WTC11 (cell line): Measurements from ENCODE around the gene RAB3A.

ENCODE experiments used
- CTCF ChIP-seq: fragments of 200-600 bp; IDR thresholded peaks from 2 replicates; pipeline ENCODE4 v1.8.0; 2022; ENCODE audit warnings: antibody characterized with exemption
- E2F5 ChIP-seq: sonication (generic); formaldehyde crosslinking; IDR thresholded peaks from 2 replicates; pipeline ENCODE4 v1.8.1; 2022; ENCODE audit warnings: mild to moderate bottlenecking, moderate library complexity, missing genetic modification reagents
- ESRRA ChIP-seq: sonication (generic); formaldehyde crosslinking; IDR thresholded peaks from 2 replicates; pipeline ENCODE4 v1.8.1; 2022; ENCODE audit warnings: mild to moderate bottlenecking, missing genetic modification reagents, borderline replicate concordance
- FOXP1 ChIP-seq: sonication (generic); formaldehyde crosslinking; IDR thresholded peaks from 2 replicates; pipeline ENCODE4 v1.8.0; 2022; ENCODE audit warnings: missing genetic modification reagents, mild to moderate bottlenecking, moderate library complexity, borderline replicate concordance
- NR3C1 ChIP-seq: sonication (generic); formaldehyde crosslinking; conservative IDR thresholded peaks from 2 replicates; pipeline ENCODE4 v1.8.1; 2023; ENCODE audit warnings: low read depth, mild to moderate bottlenecking, missing genetic modification reagents
- SMAD3 ChIP-seq: sonication (generic); formaldehyde crosslinking; IDR thresholded peaks from 2 replicates; pipeline ENCODE4 v1.8.0; 2022; ENCODE audit warnings: missing genetic modification reagents, mild to moderate bottlenecking, borderline replicate concordance
- ZNF232 ChIP-seq: sonication (generic); formaldehyde crosslinking; IDR thresholded peaks from 2 replicates; pipeline ENCODE4 v1.8.0; 2022; ENCODE audit warnings: mild to moderate bottlenecking, missing genetic modification reagents

- TF ChIP-seq SMAD3 (CRISPR knock-in tag) (peak; percentile 80; the same call in 1 of the 2 replicates), NR3C1 (CRISPR knock-in tag) (no peak), CTCF (no peak), FOXP1 (CRISPR knock-in tag) (peak; percentile 66; the same call in 1 of the 2 replicates), E2F5 (CRISPR knock-in tag) (no peak), ZNF232 (no peak), ESRRA (no peak)
These were observed 35.5 kb upstream of the RAB3A start for GRCh38 chr19:18239303-18239702.
